Measurements from ENCODE around the gene RUVBL1. TPM values are rescaled to one million over a fixed set of nuclear protein-coding genes. Genes with fewer than 3 reads are reported as not detected.

Gene RUVBL1
- total RNA-seq, 1 donor from 2014 or later, result 21.0 TPM

DNA sequence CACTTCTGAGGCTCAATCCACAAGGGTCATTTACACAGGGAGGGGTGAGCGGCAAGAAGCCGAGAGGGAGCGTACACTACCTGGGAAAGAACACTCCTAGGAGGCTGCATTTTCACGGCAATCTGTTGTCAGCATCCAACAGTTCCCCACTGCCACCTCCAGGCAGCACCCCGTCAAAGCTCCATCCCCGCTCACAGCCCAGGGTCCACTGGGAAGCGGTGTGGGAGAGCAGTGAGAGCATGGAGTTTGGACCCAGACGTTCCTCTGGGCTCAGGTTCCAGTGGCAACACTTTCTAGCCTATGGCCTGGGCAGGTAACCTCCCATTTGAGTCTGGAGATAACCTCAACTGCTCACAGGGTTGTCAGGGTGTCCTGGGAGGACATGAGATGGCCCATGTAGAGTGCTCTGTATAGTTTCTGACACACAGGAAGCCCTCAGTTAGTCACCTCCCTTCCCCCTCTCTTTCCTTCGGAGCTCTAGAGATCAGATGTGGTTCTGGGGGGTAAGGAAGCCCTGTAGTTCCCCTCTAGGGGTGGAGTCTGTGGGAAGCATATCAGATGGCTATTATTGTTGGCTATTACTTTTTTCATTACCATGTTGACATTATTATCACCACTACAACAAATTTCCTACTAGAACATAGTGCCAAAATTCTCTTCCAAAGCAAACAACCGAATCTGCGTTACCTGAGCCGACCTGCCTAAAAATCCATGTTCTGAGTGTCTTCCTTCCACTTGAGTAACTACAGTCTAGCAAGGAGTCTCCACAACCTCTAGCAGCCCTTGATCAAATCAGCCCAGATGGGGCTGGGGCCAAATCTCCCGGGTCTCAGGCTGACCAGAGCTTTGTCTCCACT is 29.1 kb downstream of the RUVBL1 start:
- DNase-seq (no peak), ATAC-seq (ENCODE audit: poor library complexity) (peak; percentile 9)
- intact Hi-C loops (cut with DNase I), result loop anchor here (5.0 to 10.0 kb wide), 2 partner anchors 38 to 510 kb away; no protein-coding TSS in a partner anchor

DNA sequence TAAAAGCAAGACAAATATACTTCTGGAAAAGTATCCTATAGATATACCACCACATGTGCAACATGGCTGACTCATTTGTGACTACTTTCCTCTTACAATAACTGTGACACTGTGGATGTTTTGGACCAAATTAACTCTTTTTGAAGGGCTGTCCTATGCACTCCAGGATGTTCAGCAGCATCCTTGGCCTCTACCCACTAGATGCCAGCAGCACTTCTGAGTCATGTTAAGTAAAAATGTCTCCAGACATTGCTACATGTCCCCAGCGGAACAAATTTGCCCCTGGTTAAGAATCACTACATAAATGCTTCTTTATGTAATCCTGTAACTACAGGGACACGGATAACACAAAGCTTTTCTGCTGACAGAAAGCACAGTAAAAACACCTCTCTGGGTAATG is 32.0 kb downstream of the RUVBL1 start:
- intact Hi-C loops (cut with DNase I), result loop anchor here (10.0 kb wide), 1 partner anchor 513 kb away; no protein-coding TSS in a partner anchor
- ATAC-seq (ENCODE audit: poor library complexity) (no peak), DNase-seq (no peak)

DNA sequence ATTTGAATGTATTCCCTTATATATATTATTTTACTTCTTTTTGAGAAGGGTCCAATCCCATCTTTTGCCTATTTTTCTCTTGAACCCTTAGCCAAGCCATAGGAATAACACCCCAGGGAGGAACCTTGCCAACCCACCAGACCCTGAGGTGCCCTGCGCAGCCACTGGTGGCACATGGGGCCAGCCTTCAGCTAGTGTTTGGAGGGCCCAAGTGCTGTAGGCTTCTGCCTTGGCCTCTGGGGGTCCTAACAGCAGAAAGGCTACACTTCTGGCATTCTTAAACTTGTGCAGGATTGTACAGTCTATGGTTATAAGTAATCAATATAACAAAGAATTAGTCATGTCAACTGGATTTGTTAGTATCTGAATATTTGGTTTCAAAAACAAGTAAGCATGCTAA is 34.5 kb downstream of the RUVBL1 start:
- intact Hi-C loops (cut with DNase I), result no loop called here
- ATAC-seq (ENCODE audit: poor library complexity), result no peak
- DNase-seq, result no peak

DNA sequence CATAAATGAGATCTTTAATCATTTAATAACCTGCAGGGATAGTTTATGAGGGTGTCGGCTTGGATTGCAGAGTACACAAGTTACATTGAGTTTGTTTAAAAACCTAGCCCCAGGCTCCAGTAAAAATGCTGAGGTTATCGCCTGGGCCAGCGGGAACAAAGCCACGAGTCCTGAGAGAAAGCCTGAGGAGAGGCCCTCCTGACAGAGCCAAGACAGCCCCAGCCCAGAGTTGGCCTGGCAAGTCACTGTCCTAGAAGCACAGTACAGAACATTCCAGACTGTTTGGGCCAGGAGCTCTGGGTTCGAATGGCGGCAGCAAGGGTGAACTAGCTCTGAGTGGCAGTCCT is 39.0 kb downstream of the RUVBL1 start:
- intact Hi-C loops (cut with DNase I), result no loop called here
- ATAC-seq (ENCODE audit: poor library complexity) (peak; percentile 40), DNase-seq (no peak)

DNA sequence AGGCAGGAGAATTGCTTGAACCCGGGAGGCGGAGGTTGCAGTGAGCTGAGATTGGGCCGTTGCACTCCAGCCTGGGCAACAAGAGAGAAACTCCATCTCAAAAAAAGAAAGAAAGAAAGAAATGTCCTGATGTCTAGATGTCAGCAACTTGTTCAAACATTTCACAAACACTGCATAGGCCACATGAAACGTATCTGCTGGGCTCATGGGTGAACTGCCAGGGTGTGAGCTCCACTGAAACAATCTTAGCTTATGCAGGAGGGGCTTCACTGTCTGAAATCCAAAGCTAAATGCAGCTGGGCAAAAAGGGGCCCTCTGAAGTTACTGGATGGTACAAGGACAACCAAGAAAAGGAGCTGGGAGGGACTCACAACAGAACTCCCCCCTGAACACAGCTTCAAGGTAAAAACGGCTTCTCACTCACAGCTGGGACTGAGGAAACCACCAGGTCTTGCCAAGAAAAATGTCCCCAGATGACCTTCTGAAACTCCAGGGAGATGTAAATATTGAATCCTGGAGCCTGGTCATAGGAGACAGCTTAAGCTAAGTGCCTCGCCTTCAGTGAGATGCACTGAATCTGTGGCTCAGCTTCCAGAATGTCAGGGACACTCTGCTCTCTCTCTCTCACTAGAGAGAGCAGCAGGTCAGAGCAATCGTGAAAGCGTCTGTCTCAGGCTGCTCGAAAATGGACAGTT is 39.5 kb downstream of the RUVBL1 start:
- DNase-seq (no peak), ATAC-seq (ENCODE audit: poor library complexity) (peak; percentile 82)
- intact Hi-C loops (cut with DNase I), result no loop called here

DNA sequence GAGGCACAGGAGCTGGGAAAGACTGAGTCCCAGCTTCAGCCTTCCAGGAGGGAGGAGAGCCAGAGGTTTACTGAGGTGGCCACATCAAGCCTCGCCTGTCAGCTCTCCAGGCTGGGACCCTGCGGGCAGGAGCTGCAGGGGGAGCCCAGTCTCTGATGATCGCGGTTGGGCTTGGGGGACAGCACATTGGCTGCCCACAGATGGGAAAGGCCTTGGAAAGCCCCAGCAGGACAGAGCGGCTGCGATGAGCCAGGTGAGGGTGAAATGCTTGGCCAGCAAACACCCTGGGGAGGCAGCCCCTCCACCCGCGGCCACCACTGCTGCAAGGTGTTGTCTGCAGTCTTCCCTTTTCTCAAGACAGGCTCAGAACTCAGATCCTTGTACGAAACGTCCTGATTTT is 40.2 kb downstream of the RUVBL1 start:
- DNase-seq (no peak), ATAC-seq (ENCODE audit: poor library complexity) (peak; percentile 4)
- intact Hi-C loops (cut with DNase I), result no loop called here

DNA sequence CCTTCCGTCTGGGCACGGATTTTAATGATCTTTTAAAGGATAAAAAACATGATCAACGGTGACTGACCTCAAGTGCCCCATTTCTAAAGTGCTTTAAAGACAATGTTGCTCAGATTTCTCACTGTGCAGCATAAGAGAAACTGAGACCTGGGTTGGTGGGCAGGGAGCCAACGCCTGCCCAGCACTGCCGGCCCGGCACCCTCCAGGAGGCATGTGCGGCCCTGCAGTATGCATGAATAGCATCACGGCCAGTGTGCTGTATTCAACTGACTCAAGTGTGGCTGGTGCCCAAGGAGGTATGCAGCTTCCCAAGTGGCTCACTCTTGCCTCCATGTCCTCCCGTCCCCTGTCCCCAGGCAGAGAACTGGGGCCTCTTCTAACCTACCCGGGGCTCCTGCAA is 41.1 kb downstream of the RUVBL1 start:
- intact Hi-C loops (cut with DNase I), result no loop called here
- ATAC-seq (ENCODE audit: poor library complexity), result no peak
- no peak for DNase-seq

DNA sequence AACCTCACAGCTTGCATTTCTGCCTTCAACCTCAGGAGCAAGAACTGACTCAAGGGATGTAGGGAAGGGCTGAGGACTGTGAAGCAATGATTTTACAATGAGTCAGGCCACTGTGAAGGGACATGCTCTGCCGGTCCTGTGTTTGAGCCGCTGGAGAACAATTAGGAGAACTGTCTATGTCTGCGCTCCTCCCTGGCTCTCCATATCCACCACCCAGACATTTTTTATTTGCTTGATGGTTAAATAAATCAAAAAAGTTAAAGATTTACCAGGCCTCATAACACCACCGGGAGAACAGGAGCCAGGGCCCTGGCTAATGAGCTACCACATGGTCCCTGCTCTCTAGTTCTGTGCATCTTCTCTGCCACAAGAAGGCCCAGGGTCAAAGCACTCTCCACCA is 41.8 kb downstream of the RUVBL1 start:
- DNase-seq (no peak), ATAC-seq (ENCODE audit: poor library complexity) (no peak)
- intact Hi-C loops (cut with DNase I), result no loop called here

DNA sequence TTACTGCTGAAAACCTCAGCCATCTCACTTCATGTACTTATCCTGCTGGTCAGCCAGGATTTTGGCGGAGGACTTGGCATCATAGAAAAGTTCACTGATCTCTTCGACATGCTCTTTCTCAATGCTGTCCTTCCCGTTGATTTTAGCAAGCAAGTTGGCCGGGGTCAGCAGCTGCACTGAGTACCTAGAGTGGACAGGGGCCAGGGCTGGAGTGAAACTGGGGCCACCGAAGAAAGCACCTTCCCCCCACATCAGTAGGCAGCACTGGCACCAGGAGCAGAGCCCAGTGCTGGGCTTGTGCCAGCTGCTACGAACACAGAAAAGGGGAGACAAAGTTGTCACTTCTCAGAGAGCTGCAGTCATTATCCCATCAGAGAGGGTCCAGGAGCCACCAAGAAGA is 42.4 kb downstream of the RUVBL1 start:
- ATAC-seq (ENCODE audit: poor library complexity) (no peak), DNase-seq (no peak)
- intact Hi-C loops (cut with DNase I), result no loop called here

DNA sequence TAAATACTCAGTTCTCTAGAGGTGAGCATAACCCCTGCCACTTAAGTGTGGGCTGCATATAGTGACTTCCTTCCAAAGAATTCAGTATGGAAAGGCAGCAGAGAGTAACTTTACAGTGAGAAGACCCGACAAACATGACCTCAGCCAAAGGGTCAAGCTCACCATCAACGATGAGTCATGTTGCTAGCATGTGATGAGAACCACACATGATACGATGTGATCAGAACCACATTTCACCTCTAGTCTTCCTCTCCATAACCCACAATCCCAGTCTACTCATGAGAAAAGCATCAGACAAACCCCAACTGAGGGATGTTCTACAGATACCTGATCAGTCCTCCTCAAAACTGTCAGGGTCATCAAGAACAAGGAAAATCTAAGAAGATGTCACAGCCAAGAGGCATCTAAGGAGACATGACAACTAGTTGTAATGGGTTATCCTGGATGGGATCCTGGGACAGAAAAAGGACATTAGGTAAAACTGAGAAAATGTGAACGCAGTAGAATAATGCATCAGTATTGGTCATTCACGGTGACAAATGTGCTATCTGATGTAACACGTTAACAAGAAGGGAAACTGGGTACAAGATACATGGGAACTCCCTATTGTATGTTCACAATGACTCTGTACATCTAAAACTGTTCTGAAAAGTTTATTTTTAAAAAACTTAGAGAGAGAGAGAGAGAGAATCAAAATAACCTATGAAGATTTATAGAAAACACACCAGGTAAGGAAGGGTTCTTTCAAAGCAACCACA is 43.1 kb downstream of the RUVBL1 start:
- intact Hi-C loops (cut with DNase I), result no loop called here
- no peak for DNase-seq
- no peak for ATAC-seq (ENCODE audit: poor library complexity)

DNA sequence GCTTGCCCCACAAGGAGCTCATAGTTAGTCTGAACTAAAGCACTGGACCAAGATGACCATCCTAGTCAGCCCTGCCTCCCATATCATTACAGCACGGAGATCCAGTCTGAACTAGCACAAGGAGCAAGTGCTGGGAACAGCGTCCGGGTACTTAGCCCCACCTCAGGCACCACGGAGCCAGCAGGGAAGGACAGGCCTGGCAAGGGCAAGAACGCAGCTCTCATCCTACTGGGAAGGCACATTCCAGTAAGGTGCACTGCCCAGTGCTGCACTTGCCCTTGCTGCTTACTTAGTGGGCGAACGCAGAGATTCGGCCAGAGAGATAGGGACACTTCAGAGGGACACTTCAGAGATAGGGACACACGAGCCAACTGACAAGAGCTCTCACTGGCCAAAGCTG is 43.8 kb downstream of the RUVBL1 start:
- intact Hi-C loops (cut with DNase I), result loop anchor here (10.0 kb wide), 2 partner anchors 55 to 415 kb away; partner anchors contain the start of gene GATA2
- ATAC-seq (ENCODE audit: poor library complexity) (no peak), DNase-seq (no peak)

DNA sequence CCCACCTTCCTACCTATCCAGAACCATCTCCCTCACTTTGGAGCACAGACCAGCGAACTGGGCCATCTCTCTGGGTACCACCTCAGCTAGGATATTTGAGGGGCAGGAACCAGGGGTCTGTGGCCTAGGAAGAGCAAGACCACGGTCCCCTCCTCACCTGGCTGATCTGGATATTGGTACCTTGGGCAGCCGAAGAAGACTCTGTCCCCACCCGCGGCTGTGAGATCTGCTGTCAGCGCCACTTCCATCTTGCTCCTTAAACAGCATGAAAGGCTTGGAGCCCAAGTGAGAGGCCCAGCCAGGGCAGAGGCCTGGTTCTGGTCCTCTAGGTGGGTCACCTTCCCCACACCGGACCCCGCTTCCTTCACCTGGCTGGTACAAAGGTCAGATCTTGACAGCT is 44.7 kb downstream of the RUVBL1 start:
- ATAC-seq (ENCODE audit: poor library complexity), result no peak
- intact Hi-C loops (cut with DNase I), result loop anchor here (10.0 kb wide), 2 partner anchors 56 to 416 kb away; partner anchors contain the start of gene GATA2
- DNase-seq, result no peak

DNA sequence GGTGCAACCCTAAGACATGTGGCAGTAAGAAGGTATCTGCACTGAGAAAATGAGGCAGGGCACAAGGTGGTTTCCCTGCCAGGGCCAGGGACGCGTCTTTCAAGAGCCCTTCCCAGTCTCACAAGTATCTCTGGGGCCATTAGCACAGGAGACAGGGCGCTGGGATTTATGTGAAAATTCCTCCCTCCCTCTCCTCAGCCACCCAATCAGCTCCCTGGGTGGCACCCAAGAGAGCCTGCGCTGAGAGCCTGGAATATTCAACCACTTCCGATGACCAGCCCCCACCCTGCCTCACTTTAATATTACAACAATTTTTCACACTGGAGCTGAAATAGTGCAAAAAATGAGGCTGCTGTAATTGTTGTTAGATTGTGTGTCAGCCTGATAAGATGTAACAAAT is 45.3 kb downstream of the RUVBL1 start:
- intact Hi-C loops (cut with DNase I), result loop anchor here (10.0 kb wide), 2 partner anchors 56 to 416 kb away; partner anchors contain the start of gene GATA2
- ATAC-seq (ENCODE audit: poor library complexity) (no peak), DNase-seq (no peak)

DNA sequence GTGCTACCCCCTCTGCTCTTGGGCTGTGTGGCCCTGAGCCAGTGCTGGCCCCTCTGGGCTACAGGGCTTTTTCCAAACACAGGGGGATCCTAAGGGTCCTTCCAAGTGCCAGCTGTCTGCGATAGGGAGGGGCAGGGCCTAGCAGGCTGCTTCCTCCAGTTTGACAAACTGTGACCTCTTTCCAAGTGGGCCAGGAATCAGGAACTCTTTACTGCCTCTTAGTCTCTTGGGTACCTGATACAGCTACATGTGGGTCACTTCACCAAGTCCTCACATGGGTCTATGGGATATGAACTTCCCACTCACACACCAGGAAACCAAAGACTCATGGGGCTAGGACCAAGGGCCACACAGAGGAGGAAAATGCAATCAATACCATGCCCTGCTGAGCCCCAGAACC is 45.9 kb downstream of the RUVBL1 start:
- intact Hi-C loops (cut with DNase I), result loop anchor here (10.0 kb wide), 2 partner anchors 57 to 417 kb away; partner anchors contain the start of gene GATA2
- ATAC-seq (ENCODE audit: poor library complexity) (no peak), DNase-seq (no peak)

DNA sequence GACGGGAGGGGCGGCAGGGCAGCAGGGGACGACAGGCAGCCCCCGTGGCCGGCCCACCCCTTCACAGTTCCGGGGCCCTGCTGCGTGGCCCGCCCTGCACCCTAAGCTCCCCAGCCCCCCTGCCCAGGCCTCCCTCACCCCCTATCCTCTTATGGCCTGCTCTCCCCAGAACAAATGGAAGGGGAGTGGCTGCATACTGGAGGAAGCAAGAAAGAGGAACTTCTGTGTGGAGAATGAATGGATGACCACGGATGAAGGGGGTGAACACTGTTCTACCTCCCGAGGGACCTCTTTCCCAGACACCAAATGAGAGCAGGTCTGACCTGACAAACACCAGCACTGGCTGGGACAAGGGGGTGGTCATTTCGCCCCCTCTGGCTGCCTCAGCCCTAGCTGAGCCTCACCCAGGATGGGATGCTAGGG is 46.4 kb downstream of the RUVBL1 start:
- intact Hi-C loops (cut with DNase I), result loop anchor here (10.0 kb wide), 2 partner anchors 58 to 418 kb away; partner anchors contain the start of gene GATA2
- ATAC-seq (ENCODE audit: poor library complexity) (no peak), DNase-seq (peak; percentile 45)

DNA sequence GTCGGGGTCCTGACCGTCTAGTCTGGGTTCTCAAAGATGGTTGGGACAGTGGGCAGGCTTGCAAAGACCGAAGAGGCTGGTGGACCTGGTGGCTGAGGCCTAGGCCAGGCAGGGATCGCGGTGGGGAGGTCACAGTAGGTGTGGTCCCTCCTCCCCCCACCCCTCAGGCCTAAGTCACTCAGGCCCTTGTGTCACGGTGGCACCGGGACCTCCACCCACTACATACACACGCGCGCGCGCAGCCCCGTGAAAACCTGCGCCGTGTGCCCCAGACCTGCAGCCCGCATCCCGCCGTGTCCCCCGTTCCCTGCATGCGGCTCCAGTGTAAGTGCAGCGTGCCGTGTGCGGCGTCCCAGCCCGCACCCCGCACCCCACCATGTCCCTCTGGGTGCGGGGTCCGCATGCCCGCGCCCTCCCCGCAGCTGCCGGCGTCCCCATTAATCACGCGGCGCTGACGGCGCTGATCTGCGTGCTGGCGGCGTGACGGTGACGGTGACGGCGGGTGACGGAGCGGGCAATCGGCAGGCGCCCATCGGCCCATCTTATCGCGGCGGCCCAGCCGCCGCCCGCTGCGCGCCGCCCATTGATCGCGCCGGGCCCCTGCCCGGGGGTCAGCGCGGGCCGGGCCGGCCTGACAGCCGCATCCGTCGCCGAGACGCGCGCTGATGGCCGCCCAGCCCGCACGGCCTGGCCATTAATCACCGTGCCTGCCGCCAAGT is 47.0 kb downstream of the RUVBL1 start:
- intact Hi-C loops (cut with DNase I), result loop anchor here (10.0 kb wide), 2 partner anchors 58 to 418 kb away; partner anchors contain the start of gene GATA2
- ATAC-seq (ENCODE audit: poor library complexity), result peak; percentile 9

DNA sequence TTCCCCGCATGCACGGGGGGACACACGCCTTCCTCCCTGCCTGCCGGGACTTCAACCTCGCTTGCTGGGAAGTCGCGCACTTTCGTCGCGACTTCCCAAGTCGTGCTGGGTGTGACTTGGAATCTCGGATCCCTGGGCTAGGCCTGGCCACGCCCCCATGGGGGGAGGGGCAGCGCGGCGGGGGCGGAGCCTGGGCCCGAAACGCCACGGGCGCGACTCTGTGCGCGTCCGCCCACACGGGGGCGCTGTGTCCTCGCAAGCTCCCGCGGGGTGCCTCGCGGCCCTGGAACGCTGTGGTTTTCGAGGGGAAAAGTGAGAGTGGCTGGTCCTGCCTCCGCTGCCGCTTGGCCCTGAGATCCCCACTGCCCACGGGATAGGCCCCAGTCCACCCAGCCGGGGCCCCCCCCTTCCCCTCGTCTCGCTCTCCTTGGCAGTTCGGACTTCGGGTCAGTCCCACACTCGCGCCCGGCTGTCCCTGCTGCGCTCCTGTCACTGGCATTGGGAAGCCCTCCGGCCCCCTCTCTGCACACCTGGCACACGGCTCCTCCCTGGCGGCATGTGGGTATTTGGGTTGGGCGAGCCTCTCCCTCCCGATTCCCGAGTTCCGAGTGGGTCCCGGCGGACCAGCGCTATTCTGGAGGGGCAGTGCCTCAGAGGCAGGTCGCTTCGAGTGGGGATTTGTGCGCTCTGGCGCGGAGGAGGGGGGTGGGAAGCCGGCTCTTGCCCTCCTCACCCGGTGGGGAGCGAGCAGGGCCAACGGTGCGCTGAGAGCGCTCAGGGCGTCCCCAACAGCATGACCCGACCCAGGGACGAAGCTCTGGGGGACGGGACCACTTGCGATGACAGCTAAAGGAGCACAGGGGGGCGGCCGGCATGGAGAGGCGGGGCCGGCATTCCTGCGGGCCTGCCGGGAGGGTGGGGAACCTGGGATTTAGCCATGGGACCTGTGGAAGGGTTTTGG is 47.8 kb downstream of the RUVBL1 start:
- ATAC-seq (ENCODE audit: poor library complexity), result peak; percentile 94
- intact Hi-C loops (cut with DNase I), result loop anchor here (10.0 kb wide), 2 partner anchors 59 to 419 kb away; partner anchors contain the start of gene GATA2

More for the DNA sequence above, 47.0 kb downstream of the RUVBL1 start:
- DNase-seq, result peak; percentile 73

More for the DNA sequence above, 47.8 kb downstream of the RUVBL1 start:
- peak; percentile 94 for DNase-seq
